Smooth muscle cell (in vitro differentiated cells): ENCODE measurements around the gene PSPN. TPM values are rescaled to one million over a fixed set of nuclear protein-coding genes. Genes with fewer than 3 reads are reported as not detected.
"Not testable (repeated sequence)": the region's sequence is repeated elsewhere in the genome, so short reads cannot be mapped to it uniquely, and the experiment has no call there.

Experiments used
- DNase-seq: peaks from one replicate; lab custom pipeline; 2025; ENCODE audit not compliant: unreplicated experiment; lab: John Stamatoyannopoulos, UW
- H2AFZ ChIP-seq: fragments of 200-600 bp; sonication (generic); 2 replicates; pipeline ENCODE4 v1.6.0; 2016; ENCODE audit warnings: antibody characterized with exemption, low read depth, mild to moderate bottlenecking
- H3F3A ChIP-seq: fragments of 200-600 bp; sonication (generic); 2 replicates; pipeline ENCODE4 v1.6.0; 2017; ENCODE audit warnings: antibody characterized with exemption, low read depth
- H3K27ac ChIP-seq: fragments of 200-600 bp; sonication (generic); 2 replicates; pipeline ENCODE4 v1.5.1; 2016; ENCODE audit warnings: low read depth, mild to moderate bottlenecking
- H3K27me3 ChIP-seq: fragments of 200-600 bp; sonication (generic); 2 replicates; pipeline ENCODE4 v1.6.1; 2016; ENCODE audit warnings: low read depth, mild to moderate bottlenecking
- H3K36me3 ChIP-seq: fragments of 200-600 bp; sonication (generic); 2 replicates; pipeline ENCODE4 v1.5.1; 2016; ENCODE audit warnings: low read depth
- H3K4me1 ChIP-seq: fragments of 200-600 bp; sonication (generic); 2 replicates; pipeline ENCODE4 v1.5.1; 2016; ENCODE audit warnings: low read depth
- H3K4me2 ChIP-seq: fragments of 200-600 bp; sonication (generic); 2 replicates; pipeline ENCODE4 v1.6.0; 2016; ENCODE audit warnings: mild to moderate bottlenecking
- H3K4me3 ChIP-seq: fragments of 200-600 bp; sonication (generic); 2 replicates; pipeline ENCODE4 v1.5.1; 2016; ENCODE audit warnings: mild to moderate bottlenecking
- H3K79me2 ChIP-seq: fragments of 200-600 bp; sonication (generic); 2 replicates; pipeline ENCODE4 v1.6.0; 2016; ENCODE audit warnings: low read depth, mild to moderate bottlenecking
- H3K9ac ChIP-seq: fragments of 200-600 bp; sonication (generic); 2 replicates; pipeline ENCODE4 v1.6.0; 2016; ENCODE audit warnings: low read depth
- H3K9me3 ChIP-seq: fragments of 200-600 bp; sonication (generic); replicated peaks from 2 replicates; pipeline ENCODE4 v1.5.1; 2016; ENCODE audit warnings: low read depth
- H4K20me1 ChIP-seq: fragments of 200-600 bp; sonication (generic); 2 replicates; pipeline ENCODE4 v1.6.0; 2016; ENCODE audit warnings: low read depth
- CTCF ChIP-seq: fragments of 200-600 bp; sonication (generic); IDR thresholded peaks from 2 replicates; pipeline ENCODE4 v1.5.1; 2017; ENCODE audit warnings: borderline replicate concordance, mild to moderate bottlenecking, antibody characterized with exemption; ENCODE audit not compliant: insufficient read depth, poor library complexity, severe bottlenecking
- WGBS: methylation state at CpG from one replicate; pipeline ENCODE4 v1.1.7; 2016; ENCODE audit warnings: low lambda C conversion rate; 5-methylcytosine and 5-hydroxymethylcytosine counted together
- polyA plus RNA-seq: library from polyadenylated mRNA; unstranded; fragments of >200 nt; fragmentation: Nextera tagmentation; extraction: Ambion mirVana; gene quantifications from 2 replicates; pipeline ENCODE4 v1.2.1, GENCODE V29; 2016
- total RNA-seq: library from RNA; depleted of rRNA; stranded (reverse); fragments of >200 nt; gene quantifications from 2 replicates; pipeline ENCODE4 v1.2.3, GENCODE V29; 2014

The PSPN gene
- total and polyA plus RNA-seq, 2 experiments from 2014 or later, result 0.67 to 2.0 TPM

- Histone ChIP-seq H3K4me3 (no peak overlapping the region), H3F3A (no peaks in the 10 kb centered on the region), H3K4me2 (no peak overlapping the region), H3K9me3 (no peaks in the 10 kb centered on the region), H3K9ac (no peak overlapping the region), H3K27ac (no peak overlapping the region), H2AFZ (no peak overlapping the region), H3K4me1 (no peaks in the 10 kb centered on the region), H3K79me2 (no peaks in the 10 kb centered on the region), H3K27me3 (no peaks in the 10 kb centered on the region), H4K20me1 (no peaks in the 10 kb centered on the region), H3K36me3 (no peaks in the 10 kb centered on the region)
- DNase-seq, result no peak
- 77% methylated on average over 4 of the region's 4 CpGs for WGBS
- TF ChIP-seq CTCF, result peak; percentile 57
Measured at GRCh38 chr19:6354098-6354674, 21.5 kb downstream of the PSPN start.

GRCh38 chr19:6352381-6353165 lies 23.2 kb downstream of the PSPN start:
- DNase-seq, result no peak
- no peaks in the 10 kb centered on the region for H3K79me2 ChIP-seq
- no peaks in the 10 kb centered on the region for H3K4me1 ChIP-seq
- H3K4me3 ChIP-seq, result no peak overlapping the region
- H3K36me3 ChIP-seq, result no peaks in the 10 kb centered on the region
- no peak overlapping the region for H3K4me2 ChIP-seq
- WGBS, result 88% methylated on average over 2 of the region's 2 CpGs
- H3K27me3 ChIP-seq, result peaks cover 3% of the 10 kb centered on the region
- H4K20me1 ChIP-seq, result no peaks in the 10 kb centered on the region
- no peak for TF ChIP-seq CTCF
- no peak overlapping the region for H2AFZ ChIP-seq
- no peak overlapping the region for H3K27ac ChIP-seq
- H3K9ac ChIP-seq, result no peak overlapping the region
- no peaks in the 10 kb centered on the region for H3F3A ChIP-seq
- no peaks in the 10 kb centered on the region for H3K9me3 ChIP-seq

GRCh38 chr19:6350688-6351087 lies 25.0 kb downstream of the PSPN start:
- DNase-seq, result no peak
- no peaks in the 10 kb centered on the region for H3K36me3 ChIP-seq
- no peak overlapping the region for H3K4me3 ChIP-seq
- H3K4me1 ChIP-seq, result no peaks in the 10 kb centered on the region
- no peak overlapping the region for H3K9ac ChIP-seq
- H2AFZ ChIP-seq, result no peak overlapping the region
- no peaks in the 10 kb centered on the region for H3K9me3 ChIP-seq
- peaks cover 3% of the 10 kb centered on the region for H3K27me3 ChIP-seq
- no peaks in the 10 kb centered on the region for H4K20me1 ChIP-seq
- H3K79me2 ChIP-seq, result no peaks in the 10 kb centered on the region
- no peak overlapping the region for H3K27ac ChIP-seq
- TF ChIP-seq CTCF, result no peak
- WGBS, result 94% methylated on average over 2 of the region's 2 CpGs
- H3K4me2 ChIP-seq, result no peak overlapping the region
- no peaks in the 10 kb centered on the region for H3F3A ChIP-seq

GRCh38 chr19:6349271-6349670 lies 26.5 kb downstream of the PSPN start:
- H3K4me1 ChIP-seq, H3K4me3 ChIP-seq, H3K4me2 ChIP-seq, H3K9ac ChIP-seq, DNase-seq, H3F3A ChIP-seq, H3K9me3 ChIP-seq, H3K27ac ChIP-seq, H2AFZ ChIP-seq, H3K36me3 ChIP-seq, H4K20me1 ChIP-seq, H3K27me3 ChIP-seq, H3K79me2 ChIP-seq: not testable (repeated sequence)
- 75% methylated on average over 2 of the region's 2 CpGs for WGBS
